Immature natural killer cell (primary cell): ENCODE results near the gene EDEM1. TPM values are rescaled to one million over a fixed set of nuclear protein-coding genes. Genes with fewer than 3 reads are reported as not detected.
A peak's percentile ranks its signal among the peaks of the same experiment; 100 is the strongest.

Source experiments
- DNase-seq, 3 donors: peaks; one replicate each; pipeline ENCODE4 v3.0.0; 2022; ENCODE audit warnings: mixed read lengths in 1 of 3
- H3K27ac Mint-ChIP-seq, 6 donors: one replicate each; pipeline ENCODE4 v1.8.0; 2020; ENCODE audit warnings: mixed read lengths in 6 of 6, mild to moderate bottlenecking in 5 of 6, inconsistent platforms in 4 of 6, moderate library complexity in 3 of 6
- H3K27me3 Mint-ChIP-seq, 3 donors: one replicate each; pipeline ENCODE4 v1.8.0; 2020 to 2021; ENCODE audit warnings: low read depth in 3 of 3, mild to moderate bottlenecking in 3 of 3, mixed read lengths in 3 of 3, moderate library complexity in 3 of 3, inconsistent platforms in 1 of 3
- H3K36me3 Mint-ChIP-seq, 3 donors: one replicate each; pipeline ENCODE4 v1.8.0; 2020; ENCODE audit warnings: mixed read lengths in 3 of 3, inconsistent platforms in 2 of 3, mild to moderate bottlenecking in 2 of 3
- H3K4me1 Mint-ChIP-seq, 2 donors: one replicate each; pipeline ENCODE4 v1.8.0; 2020; ENCODE audit warnings: inconsistent platforms in 2 of 2, mild to moderate bottlenecking in 2 of 2, mixed read lengths in 2 of 2, moderate library complexity in 1 of 2
- H3K4me3 Mint-ChIP-seq, 5 donors: one replicate each; pipeline ENCODE4 v1.8.0; 2020; ENCODE audit warnings: mild to moderate bottlenecking in 5 of 5, mixed read lengths in 5 of 5, inconsistent platforms in 3 of 5, moderate library complexity in 3 of 5
- H3K9me3 Mint-ChIP-seq, 6 donors: one replicate each; pipeline ENCODE4 v1.8.0; 2020; ENCODE audit warnings: mild to moderate bottlenecking in 6 of 6, mixed read lengths in 6 of 6, inconsistent platforms in 4 of 6, moderate library complexity in 3 of 6
- polyA plus RNA-seq, 3 donors: library from polyadenylated mRNA; unstranded; fragments of 300-500 nt; fragmentation: Illumina TruSeq; gene quantifications; one replicate each; pipeline ENCODE4 v1.2.3, GENCODE V29; 2021

EDEM1 gene
- polyA plus RNA-seq, 3 donors from 2014 or later, result 15.3 to 29.3 (median 24.0) TPM

GRCh38 chr3:5197022-5197421 lies 9.5 kb downstream of the EDEM1 start:
- H3K27ac Mint-ChIP-seq, result peak overlapping the region; percentile 71 to 94 (median 90)

GRCh38 chr3:5197470-5198312 lies 10.2 kb downstream of the EDEM1 start:
- Mint-ChIP-seq H3K27ac (peak overlapping the region; percentile 71 to 94 (median 90)), H3K9me3 (no peaks in the 10 kb centered on the region), H3K27me3 (peaks cover 0 to 2% (median 0%) of the 10 kb centered on the region in 3 donors), H3K4me1 (peaks cover 58 to 66% of the 10 kb centered on the region in 2 donors), H3K4me3 (peak overlapping the region; percentile 29 to 68 (median 52)), H3K36me3 (peaks cover 8 to 21% (median 14%) of the 10 kb centered on the region in 3 donors)
- peak in 2 of 3 donors; percentile 16 to 19 for DNase-seq

More at GRCh38 chr3:5197022-5197421, 9.5 kb downstream of the EDEM1 start:
- H3K27me3 Mint-ChIP-seq, result peaks cover 0 to 4% (median 0%) of the 10 kb centered on the region in 3 donors
- H3K4me1 Mint-ChIP-seq, result peaks cover 65 to 73% of the 10 kb centered on the region in 2 donors
- peaks cover 5 to 17% (median 9%) of the 10 kb centered on the region in 3 donors for H3K36me3 Mint-ChIP-seq
- H3K9me3 Mint-ChIP-seq, result no peaks in the 10 kb centered on the region
- no peak for DNase-seq
- H3K4me3 Mint-ChIP-seq, result peak overlapping the region; percentile 29 to 68 (median 52)

GRCh38 chr3:5198313-5198677 lies 10.8 kb downstream of the EDEM1 start:
- H3K4me3 Mint-ChIP-seq, result peak overlapping the region in 3 of 5 donors; percentile 27 to 45 (median 28)
- no peaks in the 10 kb centered on the region for H3K9me3 Mint-ChIP-seq
- DNase-seq, result no peak
- peaks cover 53 to 60% of the 10 kb centered on the region in 2 donors for H3K4me1 Mint-ChIP-seq
- H3K27ac Mint-ChIP-seq, result peak overlapping the region; percentile 55 to 93 (median 74)
- peaks cover 14 to 27% (median 17%) of the 10 kb centered on the region in 3 donors for H3K36me3 Mint-ChIP-seq
- peaks cover 0 to 2% (median 0%) of the 10 kb centered on the region in 3 donors for H3K27me3 Mint-ChIP-seq

- DNase-seq, result no peak
- Mint-ChIP-seq H3K27ac (peak overlapping the region; percentile 55 to 93 (median 67)), H3K4me3 (no peak overlapping the region), H3K4me1 (peaks cover 47 to 54% of the 10 kb centered on the region in 2 donors), H3K9me3 (no peaks in the 10 kb centered on the region), H3K36me3 (peaks cover 14 to 29% (median 18%) of the 10 kb centered on the region in 3 donors), H3K27me3 (peaks cover 0 to 2% (median 0%) of the 10 kb centered on the region in 3 donors)
Observed at GRCh38 chr3:5198986-5199731, 11.7 kb downstream of the EDEM1 start.

- Mint-ChIP-seq H3K27ac (no peak overlapping the region), H3K27me3 (no peaks in the 10 kb centered on the region), H3K36me3 (peaks cover 29 to 46% (median 30%) of the 10 kb centered on the region in 3 donors), H3K4me1 (peaks cover 23 to 31% of the 10 kb centered on the region in 2 donors), H3K9me3 (no peaks in the 10 kb centered on the region), H3K4me3 (no peak overlapping the region)
- no peak for DNase-seq
Observed at GRCh38 chr3:5201536-5201935, 14.0 kb downstream of the EDEM1 start.

- H3K9me3 Mint-ChIP-seq, result no peaks in the 10 kb centered on the region
- H3K27ac Mint-ChIP-seq, result no peak overlapping the region
- DNase-seq, result no peak
- no peak overlapping the region for H3K4me3 Mint-ChIP-seq
- peaks cover 18 to 24% of the 10 kb centered on the region in 2 donors for H3K4me1 Mint-ChIP-seq
- H3K27me3 Mint-ChIP-seq, result no peaks in the 10 kb centered on the region
- H3K36me3 Mint-ChIP-seq, result peaks cover 30 to 52% (median 34%) of the 10 kb centered on the region in 3 donors
Observed at GRCh38 chr3:5202222-5202621, 14.7 kb downstream of the EDEM1 start.

- Mint-ChIP-seq H3K9me3 (no peaks in the 10 kb centered on the region), H3K36me3 (peaks cover 47 to 76% (median 50%) of the 10 kb centered on the region in 3 donors), H3K4me1 (peaks cover 0 to 2% of the 10 kb centered on the region in 2 donors), H3K4me3 (no peak overlapping the region), H3K27ac (peak overlapping the region in 2 of 6 donors; percentile 2 to 22), H3K27me3 (no peaks in the 10 kb centered on the region)
- no peak for DNase-seq
Observed at GRCh38 chr3:5205165-5205941, 17.8 kb downstream of the EDEM1 start.

- Mint-ChIP-seq H3K9me3 (no peaks in the 10 kb centered on the region), H3K27me3 (peaks cover 0 to 3% (median 0%) of the 10 kb centered on the region in 3 donors), H3K4me1 (peaks cover 0 to 4% of the 10 kb centered on the region in 2 donors), H3K27ac (peak overlapping the region in 1 of 6 donors; percentile 74), H3K4me3 (no peak overlapping the region), H3K36me3 (peaks cover 44 to 91% (median 67%) of the 10 kb centered on the region in 3 donors)
- no peak for DNase-seq
Observed at GRCh38 chr3:5210926-5211325, 23.4 kb downstream of the EDEM1 start.

- DNase-seq, result no peak
- Mint-ChIP-seq H3K9me3 (no peaks in the 10 kb centered on the region), H3K27ac (peak overlapping the region in 2 of 6 donors; percentile 62 to 75), H3K4me3 (no peak overlapping the region), H3K36me3 (peaks cover 39 to 81% (median 74%) of the 10 kb centered on the region in 3 donors), H3K4me1 (peaks cover 0 to 2% of the 10 kb centered on the region in 2 donors), H3K27me3 (peaks cover 0 to 3% (median 0%) of the 10 kb centered on the region in 3 donors)
Observed at GRCh38 chr3:5212628-5213573, 25.4 kb downstream of the EDEM1 start.

- peak overlapping the region in 1 of 6 donors; percentile 75 for H3K27ac Mint-ChIP-seq
Observed at GRCh38 chr3:5213574-5213966, 26.1 kb downstream of the EDEM1 start.

GRCh38 chr3:5214352-5214751 lies 26.8 kb downstream of the EDEM1 start:
- Mint-ChIP-seq H3K27ac (no peak overlapping the region), H3K4me1 (peaks cover 0 to 2% of the 10 kb centered on the region in 2 donors), H3K36me3 (peaks cover 36 to 73% (median 66%) of the 10 kb centered on the region in 3 donors), H3K9me3 (no peaks in the 10 kb centered on the region), H3K27me3 (peaks cover 0 to 3% (median 0%) of the 10 kb centered on the region in 3 donors), H3K4me3 (no peak overlapping the region)
- no peak for DNase-seq

More at GRCh38 chr3:5213574-5213966, 26.1 kb downstream of the EDEM1 start:
- Mint-ChIP-seq H3K27me3 (peaks cover 0 to 3% (median 0%) of the 10 kb centered on the region in 3 donors), H3K9me3 (no peaks in the 10 kb centered on the region), H3K4me3 (no peak overlapping the region), H3K36me3 (peaks cover 36 to 78% (median 70%) of the 10 kb centered on the region in 3 donors), H3K4me1 (peaks cover 0 to 2% of the 10 kb centered on the region in 2 donors)
- DNase-seq, result no peak
